ENCODE results near the gene ALDH1L1. TPM values are rescaled to one million over a fixed set of nuclear protein-coding genes. Genes with fewer than 3 reads are reported as not detected.
A peak's percentile ranks its signal among the peaks of the same experiment; 100 is the strongest.

ALDH1L1 gene
- total RNA-seq, 2 donors from 2014 or later = 0.21 to 0.48 TPM

GRCh38 chr3:126124148-126124868 lies 56.1 kb downstream of the ALDH1L1 start:
- DNase-seq (no peak), ATAC-seq (replicated peaks in 1 of 2) (no peak)
- no peaks in the 10 kb centered on the region for H3K9me3 Mint-ChIP-seq
- no peak overlapping the region for H3K4me3 Mint-ChIP-seq
- no peak overlapping the region for H3K27ac Mint-ChIP-seq
- H3K4me1 Mint-ChIP-seq (ENCODE audit: low read depth) = no peaks in the 10 kb centered on the region
- H3K27me3 Mint-ChIP-seq (ENCODE audit: low read depth) = peaks cover 6% of the 10 kb centered on the region
- H3K36me3 Mint-ChIP-seq (ENCODE audit: insufficient read depth in 2 of 2) = no peaks in the 10 kb centered on the region

- Mint-ChIP-seq H3K27me3 (ENCODE audit: low read depth) (peaks cover 8% of the 10 kb centered on the region), H3K9me3 (no peaks in the 10 kb centered on the region), H3K36me3 (ENCODE audit: insufficient read depth in 2 of 2) (no peaks in the 10 kb centered on the region), H3K27ac (no peak overlapping the region), H3K4me1 (ENCODE audit: low read depth) (no peaks in the 10 kb centered on the region), H3K4me3 (no peak overlapping the region)
- ATAC-seq (replicated peaks in 1 of 2) = no peak
- no peak for DNase-seq
These were observed 58.8 kb downstream of the ALDH1L1 start for GRCh38 chr3:126121632-126122031.

DNA sequence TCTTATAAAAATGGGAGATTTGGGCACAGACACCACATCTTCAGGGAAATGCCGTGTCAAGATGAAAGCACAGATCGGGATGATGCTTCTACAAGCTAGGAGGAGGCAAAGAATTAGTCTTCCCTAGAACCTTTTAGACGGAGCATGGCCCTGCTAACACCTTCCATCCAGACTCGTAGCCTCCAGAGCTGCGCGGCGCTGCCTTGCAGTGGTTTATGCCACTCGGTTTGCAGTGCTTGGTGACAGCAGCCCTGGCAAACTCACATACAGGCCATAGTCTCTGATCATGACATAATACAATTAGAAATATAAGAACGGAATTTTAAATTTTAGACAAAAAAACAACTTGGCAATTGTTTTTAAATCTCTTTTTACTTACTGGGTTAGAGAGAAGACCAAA lies 59.3 kb downstream of the ALDH1L1 start:
- H3K4me1 Mint-ChIP-seq (ENCODE audit: low read depth) = no peaks in the 10 kb centered on the region
- peaks cover 8% of the 10 kb centered on the region for H3K27me3 Mint-ChIP-seq (ENCODE audit: low read depth)
- no peak overlapping the region for H3K27ac Mint-ChIP-seq
- no peaks in the 10 kb centered on the region for H3K9me3 Mint-ChIP-seq
- DNase-seq = no peak
- no peak for ATAC-seq (replicated peaks in 1 of 2)
- H3K4me3 Mint-ChIP-seq = no peak overlapping the region
- H3K36me3 Mint-ChIP-seq (ENCODE audit: insufficient read depth in 2 of 2) = no peaks in the 10 kb centered on the region

DNA sequence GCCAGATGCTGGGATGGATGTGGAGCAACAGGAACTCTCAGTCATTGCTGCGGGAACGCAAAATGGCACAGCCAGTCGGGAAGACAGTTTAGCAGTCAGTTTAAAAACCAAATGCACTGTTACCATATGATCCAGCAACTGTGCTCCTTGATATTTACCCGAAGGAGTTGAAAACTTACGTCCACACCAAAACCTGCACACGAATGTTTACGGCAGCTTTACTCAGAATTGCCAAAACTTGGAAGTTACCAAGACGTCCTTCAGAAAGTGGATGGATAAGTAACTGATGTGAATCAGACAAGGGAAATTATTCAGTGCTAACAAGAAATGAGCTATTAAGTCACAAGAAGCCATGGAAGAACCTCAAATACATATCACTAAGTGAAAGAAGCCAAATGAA lies 60.4 kb downstream of the ALDH1L1 start:
- peaks cover 8% of the 10 kb centered on the region for H3K27me3 Mint-ChIP-seq (ENCODE audit: low read depth)
- ATAC-seq (replicated peaks in 1 of 2) = no peak
- no peak for DNase-seq
- no peaks in the 10 kb centered on the region for H3K9me3 Mint-ChIP-seq
- no peaks in the 10 kb centered on the region for H3K36me3 Mint-ChIP-seq (ENCODE audit: insufficient read depth in 2 of 2)
- H3K27ac Mint-ChIP-seq = no peak overlapping the region
- no peak overlapping the region for H3K4me3 Mint-ChIP-seq
- no peaks in the 10 kb centered on the region for H3K4me1 Mint-ChIP-seq (ENCODE audit: low read depth)

GRCh38 chr3:126119008-126119675 lies 61.2 kb downstream of the ALDH1L1 start:
- Mint-ChIP-seq H3K4me3 (no peak overlapping the region), H3K27ac (no peak overlapping the region), H3K4me1 (ENCODE audit: low read depth) (no peaks in the 10 kb centered on the region), H3K9me3 (no peaks in the 10 kb centered on the region), H3K36me3 (ENCODE audit: insufficient read depth in 2 of 2) (no peaks in the 10 kb centered on the region), H3K27me3 (ENCODE audit: low read depth) (peaks cover 8% of the 10 kb centered on the region)
- DNase-seq (no peak), ATAC-seq (replicated peaks in 1 of 2) (no peak)

DNA sequence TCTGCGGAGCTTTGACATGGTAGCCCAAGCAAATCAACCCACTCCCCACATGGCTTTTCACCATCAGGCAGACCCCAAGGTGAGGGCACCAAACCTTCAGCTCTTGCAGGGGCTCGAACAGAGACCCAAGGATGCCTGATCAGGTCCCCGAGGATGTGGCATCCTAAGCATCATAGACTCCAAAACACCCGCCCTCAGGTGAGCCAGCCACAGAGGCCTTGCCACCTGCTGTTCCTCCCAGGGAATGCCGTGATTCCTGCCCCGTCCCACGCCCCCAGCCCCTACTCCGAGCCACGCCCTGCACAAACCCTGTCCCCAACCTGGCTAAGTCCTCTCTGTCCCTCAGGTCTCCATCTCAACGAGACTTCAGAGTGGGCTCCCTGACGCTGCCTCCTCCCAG lies 61.8 kb downstream of the ALDH1L1 start:
- Mint-ChIP-seq H3K27ac (no peak overlapping the region), H3K27me3 (ENCODE audit: low read depth) (peaks cover 8% of the 10 kb centered on the region), H3K36me3 (ENCODE audit: insufficient read depth in 2 of 2) (no peaks in the 10 kb centered on the region), H3K9me3 (no peaks in the 10 kb centered on the region), H3K4me1 (ENCODE audit: low read depth) (no peaks in the 10 kb centered on the region), H3K4me3 (no peak overlapping the region)
- DNase-seq (no peak), ATAC-seq (replicated peaks in 1 of 2) (no peak)

DNA sequence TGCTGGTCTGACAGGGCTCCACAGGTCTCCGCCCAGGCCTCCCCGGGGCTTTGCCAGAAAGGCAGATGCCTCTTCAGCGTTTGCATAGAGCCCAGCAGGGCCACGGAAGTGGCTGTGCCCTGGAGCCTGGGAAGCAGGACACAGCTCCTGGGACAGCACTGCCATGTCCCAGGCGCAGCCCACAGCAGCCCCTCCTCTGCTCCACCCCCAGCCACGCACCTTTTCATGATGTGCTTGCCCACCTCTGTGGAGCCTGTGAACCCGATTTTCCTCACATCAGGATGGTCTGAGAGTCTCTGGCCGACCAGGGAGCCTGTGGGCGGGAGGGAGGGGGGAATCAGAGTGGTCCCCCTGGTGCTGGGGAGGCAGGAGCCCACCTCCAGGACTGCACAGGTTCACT lies 62.6 kb downstream of the ALDH1L1 start:
- DNase-seq (no peak), ATAC-seq (replicated peaks in 1 of 2) (no peak)
- Mint-ChIP-seq H3K9me3 (no peaks in the 10 kb centered on the region), H3K4me1 (ENCODE audit: low read depth) (no peaks in the 10 kb centered on the region), H3K27ac (no peak overlapping the region), H3K27me3 (ENCODE audit: low read depth) (peaks cover 8% of the 10 kb centered on the region), H3K36me3 (ENCODE audit: insufficient read depth in 2 of 2) (no peaks in the 10 kb centered on the region), H3K4me3 (no peak overlapping the region)

DNA sequence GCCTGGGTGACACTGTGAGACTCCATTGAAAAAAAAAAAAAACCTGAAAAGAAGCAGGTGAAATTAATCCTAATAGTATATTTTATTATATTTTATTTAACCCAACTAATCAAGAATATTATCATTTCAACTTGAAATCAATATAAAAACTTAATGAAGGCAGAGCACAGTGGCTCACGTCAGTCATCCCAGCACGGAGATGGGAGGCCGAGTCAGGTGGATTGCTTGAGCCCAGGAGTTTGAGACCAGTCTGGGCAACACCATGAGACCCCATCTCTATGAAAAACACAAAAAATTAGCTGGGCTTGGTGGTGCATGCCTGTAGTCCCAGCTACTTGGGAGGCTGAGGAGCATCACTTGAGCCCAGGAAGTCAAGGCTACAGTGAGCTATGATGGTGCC lies 63.2 kb downstream of the ALDH1L1 start:
- Mint-ChIP-seq H3K27me3 (ENCODE audit: low read depth) (peaks cover 8% of the 10 kb centered on the region), H3K4me3 (no peak overlapping the region), H3K4me1 (ENCODE audit: low read depth) (no peaks in the 10 kb centered on the region), H3K9me3 (no peaks in the 10 kb centered on the region), H3K36me3 (ENCODE audit: insufficient read depth in 2 of 2) (no peaks in the 10 kb centered on the region), H3K27ac (no peak overlapping the region)
- DNase-seq (no peak), ATAC-seq (replicated peaks in 1 of 2) (no peak)

DNA sequence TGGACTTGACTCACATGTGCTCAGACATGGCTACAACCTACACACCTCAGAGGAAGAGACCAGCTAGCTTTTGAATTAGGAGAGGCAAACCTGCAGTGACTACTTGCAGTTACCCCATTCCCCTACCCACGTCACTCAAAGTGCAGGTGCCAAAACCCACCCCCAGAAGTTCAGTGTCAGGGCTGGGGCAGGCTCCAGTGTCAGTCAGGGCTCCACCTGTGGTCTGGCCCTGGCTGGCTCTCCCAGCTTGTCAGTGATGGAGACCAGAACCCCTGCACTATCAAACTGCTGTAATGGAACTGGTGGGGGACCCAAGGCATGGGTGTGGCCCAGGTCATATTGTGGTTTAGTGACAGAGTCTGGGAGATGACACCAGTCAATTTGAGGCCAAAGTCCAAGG lies 63.9 kb downstream of the ALDH1L1 start:
- Mint-ChIP-seq H3K27me3 (ENCODE audit: low read depth) (peaks cover 8% of the 10 kb centered on the region), H3K4me1 (ENCODE audit: low read depth) (no peaks in the 10 kb centered on the region), H3K4me3 (no peak overlapping the region), H3K36me3 (ENCODE audit: insufficient read depth in 2 of 2) (no peaks in the 10 kb centered on the region), H3K27ac (no peak overlapping the region), H3K9me3 (no peaks in the 10 kb centered on the region)
- ATAC-seq (replicated peaks in 1 of 2) (no peak), DNase-seq (no peak)

GRCh38 chr3:126114443-126115386 lies 65.7 kb downstream of the ALDH1L1 start:
- Mint-ChIP-seq H3K4me3 (no peak overlapping the region), H3K9me3 (no peaks in the 10 kb centered on the region), H3K36me3 (ENCODE audit: insufficient read depth in 2 of 2) (no peaks in the 10 kb centered on the region), H3K27ac (no peak overlapping the region), H3K4me1 (ENCODE audit: low read depth) (no peaks in the 10 kb centered on the region), H3K27me3 (ENCODE audit: low read depth) (peaks cover 5% of the 10 kb centered on the region)
- DNase-seq = no peak
- no peak for ATAC-seq (replicated peaks in 1 of 2)

- Mint-ChIP-seq H3K27me3 (ENCODE audit: low read depth) (no peaks in the 10 kb centered on the region), H3K36me3 (ENCODE audit: insufficient read depth in 2 of 2) (no peaks in the 10 kb centered on the region), H3K4me1 (ENCODE audit: low read depth) (no peaks in the 10 kb centered on the region), H3K9me3 (no peaks in the 10 kb centered on the region), H3K4me3 (no peak overlapping the region), H3K27ac (no peak overlapping the region)
- peak in 1 of 2 donors; percentile 44 for ATAC-seq (replicated peaks in 1 of 2)
- DNase-seq = no peak
These were observed 66.5 kb downstream of the ALDH1L1 start for GRCh38 chr3:126113733-126114442.

DNA sequence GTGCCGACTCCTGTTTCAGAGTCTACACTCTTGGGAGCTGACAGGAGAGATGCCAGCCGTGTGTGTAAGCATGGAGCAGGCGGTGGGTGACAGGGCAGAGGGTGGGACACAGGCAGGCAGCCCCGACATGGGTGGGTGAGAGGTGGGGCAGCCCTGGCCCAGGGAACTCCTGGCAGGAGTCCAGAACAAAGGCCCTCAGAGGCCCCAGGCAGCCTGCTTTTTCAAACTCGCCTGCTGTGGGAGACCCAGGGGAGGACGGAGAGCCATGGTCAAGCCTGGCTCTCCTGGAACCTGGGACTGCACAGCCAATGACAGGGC lies 67.2 kb downstream of the ALDH1L1 start:
- no peak overlapping the region for H3K4me3 Mint-ChIP-seq
- no peaks in the 10 kb centered on the region for H3K4me1 Mint-ChIP-seq (ENCODE audit: low read depth)
- DNase-seq = no peak
- H3K36me3 Mint-ChIP-seq (ENCODE audit: insufficient read depth in 2 of 2) = no peaks in the 10 kb centered on the region
- no peaks in the 10 kb centered on the region for H3K9me3 Mint-ChIP-seq
- H3K27ac Mint-ChIP-seq = no peak overlapping the region
- no peaks in the 10 kb centered on the region for H3K27me3 Mint-ChIP-seq (ENCODE audit: low read depth)
- no peak for ATAC-seq (replicated peaks in 1 of 2)
